ENCODE measurements around the gene VWA3B.

DNA sequence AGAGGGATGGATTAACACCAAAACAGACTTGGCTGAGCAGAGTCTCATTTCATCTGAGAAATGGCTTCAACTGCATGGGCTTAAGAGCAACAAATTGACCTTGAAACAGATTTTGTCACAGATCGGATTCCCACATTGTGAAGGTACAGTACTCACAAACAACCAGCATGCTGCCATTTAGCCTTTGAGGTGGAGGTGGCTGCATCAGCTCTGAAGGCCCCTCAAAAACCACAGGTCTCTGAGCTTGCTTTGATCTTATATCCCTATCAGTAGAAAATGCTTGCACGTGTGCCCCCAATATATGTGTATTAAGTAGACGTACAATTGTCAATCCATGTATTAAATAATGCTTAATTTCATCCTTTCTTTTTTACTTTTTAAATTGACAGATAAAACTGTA lies 6.2 kb downstream of the VWA3B start:
- TF ChIP-seq RAD21 (conservative IDR thresholded peaks at IDR 0.05 in 1 of 2, IDR thresholded peaks at IDR 0.05 in 1 of 2), result no peak
- no peak for TF ChIP-seq RFX5 (IDR thresholded peaks at IDR 0.05)
- TF ChIP-seq TP53 (CRISPR knock-in tag; IDR thresholded peaks at IDR 0.05), result no peak
- TF ChIP-seq JUNB (IDR thresholded peaks at IDR 0.05), result no peak
- TF ChIP-seq POLR2A (IDR thresholded peaks at IDR 0.05; ENCODE audit: low read length), result no peak
- TF ChIP-seq, protein P1, sequence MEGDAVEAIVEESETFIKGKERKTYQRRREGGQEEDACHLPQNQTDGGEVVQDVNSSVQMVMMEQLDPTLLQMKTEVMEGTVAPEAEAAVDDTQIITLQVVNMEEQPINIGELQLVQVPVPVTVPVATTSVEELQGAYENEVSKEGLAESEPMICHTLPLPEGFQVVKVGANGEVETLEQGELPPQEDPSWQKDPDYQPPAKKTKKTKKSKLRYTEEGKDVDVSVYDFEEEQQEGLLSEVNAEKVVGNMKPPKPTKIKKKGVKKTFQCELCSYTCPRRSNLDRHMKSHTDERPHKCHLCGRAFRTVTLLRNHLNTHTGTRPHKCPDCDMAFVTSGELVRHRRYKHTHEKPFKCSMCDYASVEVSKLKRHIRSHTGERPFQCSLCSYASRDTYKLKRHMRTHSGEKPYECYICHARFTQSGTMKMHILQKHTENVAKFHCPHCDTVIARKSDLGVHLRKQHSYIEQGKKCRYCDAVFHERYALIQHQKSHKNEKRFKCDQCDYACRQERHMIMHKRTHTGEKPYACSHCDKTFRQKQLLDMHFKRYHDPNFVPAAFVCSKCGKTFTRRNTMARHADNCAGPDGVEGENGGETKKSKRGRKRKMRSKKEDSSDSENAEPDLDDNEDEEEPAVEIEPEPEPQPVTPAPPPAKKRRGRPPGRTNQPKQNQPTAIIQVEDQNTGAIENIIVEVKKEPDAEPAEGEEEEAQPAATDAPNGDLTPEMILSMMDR (IDR thresholded peaks at IDR 0.05), result no peak
- no peak for TF ChIP-seq SREBF2 (IDR thresholded peaks at IDR 0.05)
- TF ChIP-seq NPAS2 (CRISPR knock-in tag; IDR thresholded peaks at IDR 0.05; ENCODE audit: borderline replicate concordance), result no peak
- no peak for TF ChIP-seq SMC3 (IDR thresholded peaks at IDR 0.05)
- TF ChIP-seq RNF2 (IDR thresholded peaks at IDR 0.05; ENCODE audit: borderline replicate concordance, low read depth), result no peak
- TF ChIP-seq CHD2 (IDR thresholded peaks at IDR 0.05; ENCODE audit: low read length, partially characterized antibody), result no peak
